Mesodermal cell (in vitro differentiated cells): Measurements from ENCODE around the gene CLTCL1.

Experiments used
- H3K27ac ChIP-seq: 2 replicates; pipeline ENCODE4 v1.7.0; 2013; ENCODE audit warnings: mild to moderate bottlenecking, low read depth, low read length, moderate library complexity; ENCODE audit not compliant: severe bottlenecking
- H3K36me3 ChIP-seq: 2 replicates; pipeline ENCODE4 v1.7.1; 2013; ENCODE audit warnings: mild to moderate bottlenecking, low read length, moderate library complexity; ENCODE audit not compliant: control insufficient read depth, insufficient read depth
- H3K4me1 ChIP-seq: one replicate; pipeline ENCODE4 v1.7.1; 2013; ENCODE audit warnings: mild to moderate bottlenecking, low read length; ENCODE audit not compliant: insufficient read depth, control insufficient read depth, poor library complexity, severe bottlenecking
- H3K4me3 ChIP-seq: 2 replicates; pipeline ENCODE4 v1.7.0; 2013; ENCODE audit warnings: low read length, control low read depth, mild to moderate bottlenecking; ENCODE audit not compliant: insufficient read depth, poor library complexity, severe bottlenecking; ENCODE audit errors: extremely low read depth
- H3K9me3 ChIP-seq: 2 replicates; pipeline ENCODE4 v1.7.1; 2013; ENCODE audit warnings: mild to moderate bottlenecking, low read length, moderate library complexity; ENCODE audit not compliant: control insufficient read depth
- WGBS, 2 experiments: methylation state at CpG; one replicate each; pipeline ENCODE4 v1.1.5; 2013; ENCODE audit warnings: missing lambda C conversion rate in 2 of 2; ENCODE audit not compliant: insufficient coverage in 2 of 2; 5-methylcytosine and 5-hydroxymethylcytosine counted together

The CLTCL1 gene

DNA sequence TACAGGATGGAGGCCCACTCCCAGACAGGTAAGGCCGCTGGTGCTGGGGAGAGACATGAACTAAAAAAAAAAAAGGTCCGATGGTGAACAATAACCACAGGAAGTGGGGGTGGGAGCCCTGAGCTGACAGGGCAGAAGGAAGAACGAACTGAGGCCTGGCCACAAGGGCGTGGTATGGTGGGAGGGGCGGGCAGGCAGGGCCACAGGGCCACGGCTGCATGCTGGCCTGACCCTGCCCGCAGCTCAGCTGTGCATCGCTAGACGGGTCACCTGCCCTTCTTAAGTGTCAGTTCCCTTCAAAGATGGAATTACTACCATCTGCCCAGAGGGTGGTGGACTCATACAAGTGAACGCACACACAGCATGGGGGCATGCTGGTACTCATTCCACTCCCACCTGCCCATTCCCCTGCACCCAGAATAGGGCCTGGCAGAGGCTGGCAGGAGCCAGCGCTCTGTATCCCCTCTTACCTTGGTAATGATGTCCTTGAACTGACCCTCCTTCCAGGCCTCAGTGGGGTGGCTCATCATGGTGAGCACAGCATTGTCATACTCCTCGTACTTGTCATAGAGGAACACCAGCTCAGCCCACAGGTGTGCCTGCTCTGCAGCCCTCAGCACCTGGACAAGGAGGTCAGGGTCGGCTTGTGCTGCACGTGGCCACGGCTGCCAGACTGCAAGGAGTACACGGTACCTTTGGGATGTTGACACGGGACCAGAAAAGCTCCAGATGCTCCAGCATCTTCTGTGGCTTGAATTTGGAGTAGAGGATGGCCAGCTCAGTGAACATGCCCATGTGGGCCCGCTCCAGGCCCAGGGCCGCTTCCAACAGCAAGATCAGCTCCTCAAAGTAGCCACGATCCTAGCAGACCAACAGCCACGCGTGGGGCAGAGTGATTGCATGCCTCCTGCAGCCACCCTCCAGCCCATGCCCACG, 95.5 kb downstream of the CLTCL1 start:
- Histone ChIP-seq H3K36me3 (peaks cover 19% of the 10 kb centered on the region), H3K27ac (no peak overlapping the region), H3K4me1 (no peaks in the 10 kb centered on the region), H3K4me3 (no peak overlapping the region), H3K9me3 (no peaks in the 10 kb centered on the region)
- WGBS, 2 experiments: 91 to 92% methylated on average over 21 to 22 of the region's 23 CpGs

DNA sequence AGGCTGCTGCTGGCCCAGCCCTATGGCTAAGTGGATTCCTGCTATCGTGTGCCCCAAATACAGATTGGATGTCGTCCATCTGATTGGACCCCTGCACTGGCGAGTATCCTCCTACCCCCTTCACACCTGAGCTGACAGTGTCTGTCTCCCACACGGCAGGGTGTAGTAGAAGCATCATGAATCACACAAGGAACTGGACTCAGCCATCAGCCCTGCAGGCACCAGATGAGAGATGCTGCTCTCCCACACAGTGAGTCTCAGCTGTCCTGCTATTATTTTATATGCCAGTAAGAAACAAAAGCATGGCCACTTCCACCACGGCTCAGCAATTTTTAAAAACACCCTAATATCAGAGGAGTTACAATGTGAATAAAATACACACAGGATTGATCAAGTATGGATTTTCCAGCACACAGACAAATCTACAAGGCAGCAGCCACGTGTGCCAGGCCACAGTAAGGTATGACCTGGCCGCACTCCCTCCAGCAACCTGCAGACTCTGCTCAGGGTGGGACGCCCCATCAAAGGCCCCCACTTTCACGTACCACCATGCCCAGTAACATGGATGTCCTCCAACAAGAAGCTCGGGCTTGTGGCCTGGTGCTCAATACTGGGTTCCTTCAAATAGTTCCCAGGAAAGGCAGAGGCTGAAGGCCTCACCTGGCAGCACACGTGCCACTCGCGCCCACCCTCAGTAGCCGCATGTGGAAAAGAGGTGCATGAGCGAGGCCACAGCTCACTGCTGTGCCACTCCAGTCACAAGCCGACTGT, 96.6 kb downstream of the CLTCL1 start:
- Histone ChIP-seq H3K27ac (no peak overlapping the region), H3K9me3 (no peaks in the 10 kb centered on the region), H3K4me1 (no peaks in the 10 kb centered on the region), H3K36me3 (peaks cover 19% of the 10 kb centered on the region), H3K4me3 (no peak overlapping the region)
- WGBS, 2 experiments: 92 to 95% methylated on average over 15 to 16 of the region's 16 CpGs

DNA sequence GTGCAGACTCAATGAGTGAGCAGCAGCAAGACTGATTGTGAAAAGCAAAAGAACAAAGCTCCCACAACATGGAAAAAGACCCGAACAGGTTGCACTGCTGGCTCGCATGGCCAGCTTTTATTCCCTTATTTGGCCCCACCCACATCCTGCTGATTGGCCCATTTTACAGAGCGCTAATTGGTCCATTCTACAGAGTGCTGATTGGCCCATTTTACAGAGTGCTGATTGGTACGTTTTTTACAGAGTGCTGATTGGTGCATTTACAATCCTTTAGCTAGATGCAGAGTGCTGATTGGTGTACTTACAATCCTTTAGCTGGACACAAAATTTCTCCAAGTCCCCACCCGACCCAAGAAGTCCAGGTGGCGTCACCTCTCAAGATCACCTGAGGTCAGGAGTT, 97.6 kb downstream of the CLTCL1 start:
- Histone ChIP-seq H3K36me3 (peaks cover 19% of the 10 kb centered on the region), H3K27ac (no peak overlapping the region)
- 93 to 97% methylated on average over 4 to 5 of the region's 6 CpGs for WGBS, 2 experiments

DNA sequence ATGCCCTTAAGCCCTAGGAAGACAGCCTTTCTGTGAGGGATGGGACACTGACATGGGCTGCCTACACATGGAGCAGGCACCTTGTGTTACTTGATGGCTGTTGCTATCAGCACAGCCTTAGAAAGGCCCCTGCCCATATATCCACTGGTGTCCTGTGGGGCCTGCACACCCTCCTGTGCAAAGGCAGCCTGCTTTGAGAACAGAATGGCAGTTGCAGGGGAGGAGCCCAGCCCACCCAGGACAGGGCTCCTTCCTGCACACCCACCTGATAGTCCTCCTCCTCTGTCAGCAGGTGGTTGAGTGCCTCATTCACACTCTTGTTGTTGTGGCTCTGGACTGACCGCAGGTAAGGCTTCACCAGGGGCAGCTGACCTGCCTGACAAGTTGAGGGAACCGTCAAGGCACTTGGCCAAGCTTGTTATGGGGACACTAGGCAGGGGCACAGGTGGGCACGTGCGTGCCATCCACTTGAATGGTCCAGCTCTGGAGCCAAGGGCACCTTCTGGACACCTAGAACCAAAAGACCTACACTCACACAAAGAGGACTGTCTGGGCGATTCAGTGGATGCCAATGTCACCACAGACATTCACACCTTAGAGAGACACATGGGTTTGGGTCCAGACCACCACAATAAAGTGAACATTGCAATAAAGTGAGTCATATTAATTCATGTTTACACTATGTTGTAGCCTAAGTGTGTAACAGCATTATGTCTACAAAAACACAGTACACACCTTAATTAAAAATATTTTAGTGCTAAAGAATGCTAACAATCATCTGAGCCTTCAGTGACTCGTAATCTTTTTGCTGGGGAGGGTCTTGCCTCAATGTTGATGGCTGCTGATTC, 103.6 kb downstream of the CLTCL1 start:
- H3K27ac ChIP-seq: no peak overlapping the region
- no peak overlapping the region for H3K4me3 ChIP-seq
- H3K36me3 ChIP-seq: peaks cover 4% of the 10 kb centered on the region
- no peaks in the 10 kb centered on the region for H3K9me3 ChIP-seq
- H3K4me1 ChIP-seq: peaks cover 4% of the 10 kb centered on the region
- WGBS, 2 experiments: 100% methylated on average over 3 to 4 of the region's 6 CpGs

More for the DNA sequence above, 97.6 kb downstream of the CLTCL1 start:
- H3K4me1 ChIP-seq: no peaks in the 10 kb centered on the region
- H3K4me3 ChIP-seq: no peak overlapping the region
- H3K9me3 ChIP-seq: no peaks in the 10 kb centered on the region

DNA sequence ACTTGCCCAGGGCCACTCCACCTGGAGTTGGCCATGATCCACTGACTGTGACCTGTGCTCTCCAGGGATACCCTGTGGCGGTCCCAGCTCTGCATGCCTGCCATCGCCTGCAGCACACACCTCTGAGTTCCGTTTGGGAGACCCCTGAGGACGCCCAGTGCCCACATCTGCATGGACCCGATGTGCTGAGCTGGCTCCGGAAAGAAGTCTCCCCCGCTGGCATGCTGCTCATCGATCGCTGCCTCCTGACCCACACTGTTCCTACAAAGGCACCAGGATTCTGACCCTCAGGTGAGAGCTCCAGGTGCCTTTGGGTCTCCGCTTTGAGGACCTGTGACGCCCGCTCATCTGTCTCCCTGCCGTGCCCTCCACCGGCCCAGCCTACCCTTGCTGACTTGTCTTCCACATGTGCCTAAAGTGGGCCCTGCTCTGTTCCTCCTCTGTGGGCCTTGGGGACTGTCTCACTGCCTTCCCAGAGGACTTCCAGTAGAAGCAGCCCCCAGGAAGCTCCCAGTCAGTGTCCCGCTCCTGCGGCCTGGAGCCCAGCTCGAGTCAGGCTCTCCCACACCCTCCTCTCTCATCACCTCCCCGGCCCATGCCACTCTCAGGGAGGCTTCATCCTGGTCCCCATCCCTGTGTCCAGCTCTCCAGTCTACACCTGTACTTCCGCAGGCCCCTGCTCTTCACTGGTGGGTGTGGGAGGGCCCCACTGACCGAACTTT, 107.1 kb downstream of the CLTCL1 start:
- H3K36me3 ChIP-seq: no peaks in the 10 kb centered on the region
- no peak overlapping the region for H3K27ac ChIP-seq
- no peak overlapping the region for H3K4me3 ChIP-seq
- no peaks in the 10 kb centered on the region for H3K9me3 ChIP-seq
- H3K4me1 ChIP-seq: peaks cover 4% of the 10 kb centered on the region
- WGBS, 2 experiments: 93 to 96% methylated on average over 16 to 18 of the region's 20 CpGs

DNA sequence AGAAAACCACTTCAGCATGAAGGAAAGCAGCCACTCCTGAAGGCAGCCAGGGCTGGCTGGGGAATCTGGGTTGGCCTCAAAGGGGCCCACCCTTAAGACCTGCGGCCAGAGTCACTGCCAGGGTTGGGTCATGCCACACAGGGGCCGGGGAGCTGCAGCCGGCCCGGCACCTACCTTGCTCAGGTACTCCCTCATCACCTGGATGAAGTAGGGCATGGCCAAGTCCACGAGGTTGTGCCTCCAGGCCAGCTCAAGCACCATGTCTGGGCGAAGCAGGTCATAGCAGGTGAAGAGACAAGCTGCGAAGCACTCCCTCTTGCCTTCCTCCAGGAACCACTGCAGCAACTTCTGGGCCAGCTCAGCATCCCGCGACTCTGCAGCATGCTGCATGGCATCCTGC, 108.3 kb downstream of the CLTCL1 start:
- peaks cover 4% of the 10 kb centered on the region for H3K4me1 ChIP-seq
- H3K27ac ChIP-seq: no peak overlapping the region
- no peaks in the 10 kb centered on the region for H3K36me3 ChIP-seq
- no peaks in the 10 kb centered on the region for H3K9me3 ChIP-seq
- 89 to 93% methylated on average over 9 of the region's 9 CpGs for WGBS, 2 experiments
- H3K4me3 ChIP-seq: no peak overlapping the region

DNA sequence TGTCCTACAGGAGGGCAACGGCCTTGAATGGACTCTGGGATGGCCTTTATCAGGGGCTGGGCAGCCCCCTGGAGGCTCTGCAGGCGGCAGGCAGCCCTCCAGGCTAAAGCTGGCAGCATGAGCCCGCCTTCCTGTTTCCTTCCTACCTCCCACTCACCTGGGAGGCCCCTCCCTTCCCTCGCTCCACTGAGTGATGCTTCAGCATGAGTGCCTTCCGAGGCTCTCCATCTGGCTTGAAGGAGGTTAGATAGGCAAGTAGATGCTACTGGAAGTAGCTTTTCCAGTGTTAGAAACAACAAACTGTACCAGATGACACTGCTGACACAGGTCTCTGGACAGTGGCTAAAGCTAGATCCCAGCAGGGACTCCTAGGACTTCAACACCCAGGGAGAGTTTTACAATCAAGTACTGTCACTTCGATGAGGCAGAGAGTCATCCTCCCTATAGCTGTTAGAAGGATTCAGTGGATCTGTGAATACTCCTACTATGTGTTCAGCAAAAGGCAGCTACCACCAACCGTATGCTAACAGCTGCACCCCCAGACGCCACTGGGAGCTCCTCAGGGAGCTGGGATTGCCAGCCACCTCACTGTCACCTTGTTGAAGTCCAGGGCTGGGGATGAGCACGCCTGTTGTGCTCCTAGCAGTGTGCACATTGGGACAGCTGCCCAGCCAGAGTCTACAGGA, 108.9 kb downstream of the CLTCL1 start:
- H3K36me3 ChIP-seq: no peaks in the 10 kb centered on the region
- H3K4me3 ChIP-seq: no peak overlapping the region
- no peaks in the 10 kb centered on the region for H3K9me3 ChIP-seq
- peaks cover 4% of the 10 kb centered on the region for H3K4me1 ChIP-seq
- 72% methylated on average over 5 of the region's 9 CpGs for WGBS, 2 experiments
- no peak overlapping the region for H3K27ac ChIP-seq

DNA sequence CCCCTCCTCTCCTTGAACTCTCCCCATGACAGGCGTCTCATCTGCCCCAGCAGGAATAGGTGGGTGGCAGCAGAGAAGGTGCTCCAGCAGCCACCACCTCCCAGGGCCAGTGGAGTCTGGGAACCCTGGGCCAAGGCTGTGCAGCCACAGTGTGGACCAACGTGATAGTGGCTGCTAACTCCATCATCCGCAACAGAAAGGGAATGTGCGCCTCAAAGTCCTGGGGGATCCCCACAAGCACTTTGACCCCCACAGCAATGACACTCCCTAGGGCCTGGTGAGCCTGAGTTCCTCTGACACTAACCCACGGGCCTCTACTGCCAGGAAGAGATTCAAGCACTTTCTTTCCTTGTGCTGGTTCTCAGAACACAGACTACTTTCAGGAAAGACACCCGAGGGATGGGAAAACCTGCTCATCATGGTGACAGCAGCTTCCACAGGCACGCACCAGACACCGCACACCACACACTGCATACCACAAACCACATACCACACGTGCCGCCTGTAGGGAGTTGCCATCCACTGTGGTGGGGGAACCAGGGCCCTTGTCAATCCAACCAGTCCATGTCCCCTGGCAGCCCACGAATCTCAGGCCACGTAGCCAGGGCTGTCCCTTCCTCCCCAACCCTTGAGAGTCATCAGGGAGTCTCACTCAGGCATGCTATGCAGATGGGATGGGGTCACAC, 109.6 kb downstream of the CLTCL1 start:
- Histone ChIP-seq H3K27ac (no peak overlapping the region), H3K4me1 (peaks cover 11% of the 10 kb centered on the region), H3K4me3 (no peak overlapping the region), H3K36me3 (peaks cover 1% of the 10 kb centered on the region), H3K9me3 (no peaks in the 10 kb centered on the region)
- 86 to 91% methylated on average over 7 of the region's 12 CpGs for WGBS, 2 experiments

DNA sequence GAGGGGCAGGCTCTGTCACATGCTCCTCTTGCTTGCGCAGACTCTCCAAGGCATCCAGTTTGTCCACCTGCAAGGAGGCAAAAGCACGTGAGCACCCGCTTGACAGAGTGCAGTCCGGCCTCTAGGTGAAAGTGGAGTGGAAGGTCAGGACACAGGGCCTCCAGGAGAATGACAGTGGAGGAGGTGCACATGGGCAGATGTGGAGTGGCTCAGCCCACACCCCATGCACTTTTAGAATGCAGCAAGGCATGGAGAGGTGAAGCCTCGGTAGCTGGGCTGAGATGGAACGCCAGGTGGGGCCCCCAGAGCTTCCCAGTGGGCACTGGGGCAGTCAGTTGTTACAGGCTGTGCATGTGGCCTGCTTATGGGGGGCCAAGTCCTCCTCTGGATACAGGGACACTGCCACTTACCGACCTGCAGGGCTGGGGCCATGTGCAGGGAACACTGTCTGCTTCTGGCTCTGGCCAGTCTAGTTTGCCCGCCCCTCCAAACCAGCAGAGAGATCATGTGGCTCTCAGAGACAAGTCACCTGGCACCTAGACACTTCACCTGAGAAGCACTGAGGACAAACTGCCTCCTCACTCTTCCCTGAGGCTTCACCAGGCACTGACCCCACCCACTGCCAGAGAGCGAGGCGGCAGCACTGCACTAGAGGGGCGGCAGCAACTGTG, 110.6 kb downstream of the CLTCL1 start:
- WGBS, 2 experiments: 92 to 93% methylated on average over 7 to 8 of the region's 11 CpGs
- Histone ChIP-seq H3K9me3 (no peaks in the 10 kb centered on the region), H3K4me1 (peaks cover 21% of the 10 kb centered on the region), H3K4me3 (no peak overlapping the region), H3K36me3 (peaks cover 12% of the 10 kb centered on the region), H3K27ac (no peak overlapping the region)
